Endothelial cell (in vitro differentiated cells): ENCODE data around the gene CAPN15. TPM values are rescaled to one million over a fixed set of nuclear protein-coding genes. Genes with fewer than 3 reads are reported as not detected.
A peak's percentile ranks its signal among the peaks of the same experiment; 100 is the strongest.
"Not testable (repeated sequence)": the region's sequence is repeated elsewhere in the genome, so short reads cannot be mapped to it uniquely, and the experiment has no call there.

Source experiments
- DNase-seq: peaks from one replicate; pipeline ENCODE4 v3.0.0; 2021; ENCODE audit warnings: low spot score
- H3K27ac Mint-ChIP-seq: one replicate; pipeline ENCODE4 v1.8.0; 2021; ENCODE audit warnings: mixed read lengths, inconsistent platforms; ENCODE audit not compliant: unreplicated experiment
- H3K27me3 Mint-ChIP-seq: one replicate; pipeline ENCODE4 v1.8.0; 2021; ENCODE audit warnings: mild to moderate bottlenecking, moderate library complexity, mixed read lengths, inconsistent platforms; ENCODE audit not compliant: unreplicated experiment
- H3K36me3 Mint-ChIP-seq: one replicate; pipeline ENCODE4 v1.8.0; 2021; ENCODE audit warnings: mild to moderate bottlenecking, low read depth, mixed read lengths, inconsistent platforms; ENCODE audit not compliant: unreplicated experiment
- H3K4me1 Mint-ChIP-seq: one replicate; pipeline ENCODE4 v1.8.0; 2021; ENCODE audit warnings: mild to moderate bottlenecking, mixed read lengths, inconsistent platforms; ENCODE audit not compliant: unreplicated experiment
- H3K4me3 Mint-ChIP-seq: one replicate; pipeline ENCODE4 v1.8.0; 2021; ENCODE audit warnings: mild to moderate bottlenecking, mixed read lengths, inconsistent platforms; ENCODE audit not compliant: unreplicated experiment
- H3K9me3 Mint-ChIP-seq: one replicate; pipeline ENCODE4 v1.8.0; 2021; ENCODE audit warnings: mixed read lengths, inconsistent platforms; ENCODE audit not compliant: unreplicated experiment
- total RNA-seq: library from RNA; stranded (reverse); fragmentation: NEBNext Ultra II Directional; extraction: Animal tissue kit (Norgen Biotek cat#: 25700); gene quantifications from one replicate; pipeline ENCODE4 v1.2.1, GENCODE V29; 2021; ENCODE audit not compliant: unreplicated experiment
- TF ChIP-seq, protein P1 (sequence below): fragments of 200-600 bp; sonication (generic); IDR thresholded peaks from one replicate; pipeline ENCODE4 v1.5.0; 2021; ENCODE audit warnings: antibody characterized with exemption; ENCODE audit not compliant: unreplicated experiment

The CAPN15 gene
- total RNA-seq, 1 donor from 2014 or later = 49.0 TPM

- peaks cover 23% of the 10 kb centered on the region for H3K4me1 Mint-ChIP-seq
Observed at GRCh38 chr16:503150-504071, 24.1 kb upstream of the CAPN15 start.

GRCh38 chr16:505479-506245 lies 21.9 kb upstream of the CAPN15 start:
- Mint-ChIP-seq H3K27ac (no peak overlapping the region), H3K27me3 (peaks cover 10% of the 10 kb centered on the region), H3K4me3 (peak overlapping the region; percentile 56), H3K36me3 (peaks cover 33% of the 10 kb centered on the region), H3K9me3 (no peaks in the 10 kb centered on the region), H3K4me1 (peaks cover 27% of the 10 kb centered on the region)
- TF ChIP-seq, protein P1, sequence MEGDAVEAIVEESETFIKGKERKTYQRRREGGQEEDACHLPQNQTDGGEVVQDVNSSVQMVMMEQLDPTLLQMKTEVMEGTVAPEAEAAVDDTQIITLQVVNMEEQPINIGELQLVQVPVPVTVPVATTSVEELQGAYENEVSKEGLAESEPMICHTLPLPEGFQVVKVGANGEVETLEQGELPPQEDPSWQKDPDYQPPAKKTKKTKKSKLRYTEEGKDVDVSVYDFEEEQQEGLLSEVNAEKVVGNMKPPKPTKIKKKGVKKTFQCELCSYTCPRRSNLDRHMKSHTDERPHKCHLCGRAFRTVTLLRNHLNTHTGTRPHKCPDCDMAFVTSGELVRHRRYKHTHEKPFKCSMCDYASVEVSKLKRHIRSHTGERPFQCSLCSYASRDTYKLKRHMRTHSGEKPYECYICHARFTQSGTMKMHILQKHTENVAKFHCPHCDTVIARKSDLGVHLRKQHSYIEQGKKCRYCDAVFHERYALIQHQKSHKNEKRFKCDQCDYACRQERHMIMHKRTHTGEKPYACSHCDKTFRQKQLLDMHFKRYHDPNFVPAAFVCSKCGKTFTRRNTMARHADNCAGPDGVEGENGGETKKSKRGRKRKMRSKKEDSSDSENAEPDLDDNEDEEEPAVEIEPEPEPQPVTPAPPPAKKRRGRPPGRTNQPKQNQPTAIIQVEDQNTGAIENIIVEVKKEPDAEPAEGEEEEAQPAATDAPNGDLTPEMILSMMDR = no peak
- no peak for DNase-seq

More at GRCh38 chr16:503150-504071, 24.1 kb upstream of the CAPN15 start:
- Mint-ChIP-seq H3K27ac (peak overlapping the region; percentile 42), H3K36me3 (peaks cover 20% of the 10 kb centered on the region), H3K27me3 (peaks cover 10% of the 10 kb centered on the region), H3K9me3 (no peaks in the 10 kb centered on the region), H3K4me3 (no peak overlapping the region)
- TF ChIP-seq, protein P1 = no peak
- no peak for DNase-seq

DNA sequence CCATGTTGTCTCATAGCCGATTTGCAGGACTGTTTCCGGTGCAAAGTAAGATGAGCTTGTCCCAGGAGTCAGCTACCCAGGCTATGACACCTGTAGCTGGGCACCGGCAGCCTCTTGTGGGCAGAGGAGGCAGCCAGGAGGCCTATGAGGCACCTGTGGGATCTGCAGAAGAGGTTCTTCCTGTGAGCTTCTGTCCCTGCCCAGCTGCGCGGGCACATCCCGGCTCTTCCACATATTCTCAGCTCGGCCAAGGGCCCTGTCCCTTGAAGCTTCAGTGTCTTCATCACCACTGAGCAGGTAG lies 21.3 kb upstream of the CAPN15 start:
- TF ChIP-seq, protein P1 = no peak
- Mint-ChIP-seq H3K4me3 (peak overlapping the region; percentile 56), H3K27ac (no peak overlapping the region), H3K4me1 (peaks cover 27% of the 10 kb centered on the region), H3K36me3 (peaks cover 33% of the 10 kb centered on the region), H3K27me3 (peaks cover 10% of the 10 kb centered on the region), H3K9me3 (no peaks in the 10 kb centered on the region)
- DNase-seq = no peak

- peaks cover 25% of the 10 kb centered on the region for H3K4me1 Mint-ChIP-seq
- H3K36me3 Mint-ChIP-seq = peaks cover 33% of the 10 kb centered on the region
- DNase-seq, H3K9me3 Mint-ChIP-seq: not testable (repeated sequence)
- peaks cover 10% of the 10 kb centered on the region for H3K27me3 Mint-ChIP-seq
- peak overlapping the region; percentile 87 for H3K27ac Mint-ChIP-seq
- H3K4me3 Mint-ChIP-seq = peak overlapping the region; percentile 81
Observed at GRCh38 chr16:507527-507926, 20.0 kb upstream of the CAPN15 start.

GRCh38 chr16:507996-508395 lies 19.5 kb upstream of the CAPN15 start:
- no peaks in the 10 kb centered on the region for H3K9me3 Mint-ChIP-seq
- H3K27ac Mint-ChIP-seq = peak overlapping the region; percentile 87
- DNase-seq = no peak
- H3K4me1 Mint-ChIP-seq = peaks cover 25% of the 10 kb centered on the region
- TF ChIP-seq, protein P1 = no peak
- peak overlapping the region; percentile 81 for H3K4me3 Mint-ChIP-seq
- H3K27me3 Mint-ChIP-seq = peaks cover 6% of the 10 kb centered on the region
- H3K36me3 Mint-ChIP-seq = peaks cover 37% of the 10 kb centered on the region
